IPS-NIHi7 (cell line): ENCODE results near the gene ANKDD1A.

Experiments used
- DNase-seq: peaks from one replicate; pipeline ENCODE4 v3.0.0; 2012; ENCODE audit warnings: mixed read lengths; ENCODE audit errors: extremely low spot score

Gene ANKDD1A

DNA sequence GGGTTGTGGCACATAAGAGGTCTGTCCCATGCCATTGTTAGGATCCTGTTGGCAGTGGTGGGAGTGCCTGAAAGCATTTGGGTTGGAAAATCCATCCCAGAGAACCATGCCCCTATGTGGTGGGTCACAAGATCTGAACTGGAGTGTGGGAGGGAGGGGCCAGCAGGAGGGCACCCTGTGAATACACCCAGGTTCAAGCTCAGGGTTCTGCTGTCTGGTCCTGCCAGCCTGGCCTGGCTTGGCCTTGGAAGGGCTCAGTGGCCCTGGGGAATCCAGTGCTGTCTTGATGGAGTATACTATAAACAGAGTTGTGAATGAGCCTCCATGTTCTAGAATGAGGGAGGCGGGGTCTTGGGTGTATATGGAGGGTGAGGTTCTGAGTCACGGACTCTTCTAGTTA lies 11.8 kb downstream of the ANKDD1A start:
- no peak for DNase-seq

DNA sequence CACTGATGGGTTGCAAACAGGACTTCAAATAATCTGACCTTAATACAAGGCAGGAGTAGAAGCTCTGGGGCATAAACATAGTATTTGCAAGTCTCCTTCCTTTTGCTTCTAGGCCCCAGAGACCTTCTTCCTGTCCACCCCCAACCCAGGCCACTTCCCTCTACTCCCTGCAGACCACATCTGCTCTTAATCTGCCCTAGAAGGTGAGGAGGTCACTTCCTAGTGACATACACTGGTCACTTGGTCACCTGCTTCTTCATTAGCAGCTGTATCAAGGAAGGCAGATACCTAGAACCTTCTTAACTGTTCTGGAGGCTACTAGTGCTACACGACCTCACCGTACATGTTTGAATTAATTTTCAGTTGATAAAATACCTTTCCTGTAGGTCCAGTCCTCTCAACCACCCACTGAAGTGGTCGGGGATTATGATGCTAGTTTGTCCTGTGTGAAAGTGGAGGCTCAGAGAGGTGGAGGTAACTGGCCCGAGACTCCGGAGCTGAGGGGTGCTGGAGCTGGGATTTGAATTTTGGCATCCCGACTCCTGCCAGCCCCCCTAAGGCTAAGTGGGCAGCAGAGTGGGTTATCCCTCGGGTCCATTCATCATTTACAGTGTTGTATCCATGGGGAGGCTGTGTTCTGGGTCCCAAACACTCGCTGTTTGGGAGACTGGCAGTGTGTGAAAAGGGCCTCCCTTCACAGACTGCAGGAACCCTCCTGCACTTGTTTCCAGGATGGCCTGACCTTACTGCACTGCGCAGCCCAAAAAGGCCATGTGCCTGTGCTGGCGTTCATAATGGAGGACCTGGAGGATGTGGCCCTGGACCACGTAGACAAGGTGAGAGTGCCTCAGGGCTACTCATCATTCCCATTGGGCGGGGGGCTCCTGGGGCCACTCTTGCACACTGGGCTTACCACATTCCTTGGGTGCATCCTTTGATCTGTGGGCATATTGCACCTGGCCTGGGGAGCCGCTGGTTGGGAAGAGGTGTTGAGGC lies 13.9 kb downstream of the ANKDD1A start:
- no peak for DNase-seq

DNA sequence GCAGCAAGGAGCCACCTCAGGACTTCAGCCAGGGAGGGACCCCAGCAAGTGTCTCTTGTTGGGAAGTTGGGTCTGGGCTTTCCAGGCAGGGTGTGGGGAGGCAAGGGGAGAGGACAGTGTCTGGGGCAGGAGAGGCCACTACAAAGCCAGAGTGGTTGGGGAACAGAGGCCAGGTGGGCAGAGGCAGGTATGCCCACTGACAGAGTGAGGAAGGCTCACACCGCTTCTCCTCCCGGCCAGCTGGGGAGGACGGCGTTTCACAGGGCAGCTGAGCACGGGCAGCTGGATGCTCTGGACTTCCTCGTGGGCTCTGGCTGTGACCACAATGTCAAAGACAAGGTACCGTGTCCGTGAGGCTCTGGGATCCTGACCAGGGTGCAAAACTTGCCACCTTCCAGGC lies 15.0 kb downstream of the ANKDD1A start:
- DNase-seq: no peak

DNA sequence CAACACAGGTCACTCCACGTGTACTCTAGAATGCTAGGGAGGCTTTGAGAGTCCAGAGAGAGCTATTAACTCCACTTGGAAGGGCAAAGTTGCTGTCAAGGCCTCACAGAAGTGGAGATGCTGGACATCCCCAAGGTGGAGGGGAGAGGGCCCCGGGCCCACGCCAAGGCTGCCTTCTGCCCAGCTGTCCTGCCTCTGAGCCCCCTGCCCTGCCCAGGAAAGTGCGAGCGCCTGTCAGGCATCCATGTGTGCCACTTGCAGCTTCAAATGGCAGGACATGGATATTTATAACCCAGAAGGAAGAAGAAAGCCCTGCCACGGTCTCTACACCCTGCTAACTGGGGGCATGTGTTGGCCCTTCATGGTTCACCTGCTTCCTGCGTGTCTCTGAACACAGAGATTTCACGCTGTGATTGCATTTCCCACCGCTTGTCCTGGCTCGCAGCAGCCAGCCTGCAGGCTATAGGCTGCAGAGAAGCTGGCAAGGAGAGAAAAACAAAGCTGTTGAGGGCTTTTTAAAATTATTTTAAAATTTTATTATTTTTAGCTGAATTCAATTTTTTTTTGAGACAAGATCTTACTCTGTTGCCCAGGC lies 17.0 kb downstream of the ANKDD1A start:
- DNase-seq: no peak

DNA sequence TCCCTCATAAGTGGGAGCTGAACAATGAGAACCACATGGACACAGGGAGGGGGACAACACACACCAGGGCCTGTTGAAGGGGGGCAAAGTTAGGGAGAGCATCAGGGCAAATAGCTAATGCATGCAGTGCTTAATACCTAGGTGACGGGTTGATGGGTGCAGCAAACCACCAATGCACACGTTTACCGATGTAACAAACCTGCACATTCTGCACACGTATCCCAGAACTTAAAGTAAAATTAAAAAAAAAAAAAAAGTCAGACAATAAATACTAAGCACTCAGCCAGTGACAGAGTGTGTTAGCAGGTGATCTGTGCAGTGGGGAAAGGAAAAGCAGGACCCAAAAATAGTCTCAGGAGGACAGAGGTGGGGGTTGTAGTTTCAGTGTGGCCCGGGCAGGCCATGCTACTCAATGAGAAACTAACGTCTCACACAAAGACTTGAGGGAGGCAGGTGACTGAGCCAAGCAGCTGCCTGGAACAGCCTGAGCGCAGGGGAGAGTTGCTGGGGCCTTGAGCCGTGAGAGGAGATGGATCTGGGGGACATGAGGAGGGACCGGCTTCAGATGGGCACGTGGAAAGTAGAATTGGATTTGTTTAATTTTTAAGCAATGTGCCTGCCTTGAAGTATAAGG lies 18.4 kb downstream of the ANKDD1A start:
- DNase-seq: no peak

DNA sequence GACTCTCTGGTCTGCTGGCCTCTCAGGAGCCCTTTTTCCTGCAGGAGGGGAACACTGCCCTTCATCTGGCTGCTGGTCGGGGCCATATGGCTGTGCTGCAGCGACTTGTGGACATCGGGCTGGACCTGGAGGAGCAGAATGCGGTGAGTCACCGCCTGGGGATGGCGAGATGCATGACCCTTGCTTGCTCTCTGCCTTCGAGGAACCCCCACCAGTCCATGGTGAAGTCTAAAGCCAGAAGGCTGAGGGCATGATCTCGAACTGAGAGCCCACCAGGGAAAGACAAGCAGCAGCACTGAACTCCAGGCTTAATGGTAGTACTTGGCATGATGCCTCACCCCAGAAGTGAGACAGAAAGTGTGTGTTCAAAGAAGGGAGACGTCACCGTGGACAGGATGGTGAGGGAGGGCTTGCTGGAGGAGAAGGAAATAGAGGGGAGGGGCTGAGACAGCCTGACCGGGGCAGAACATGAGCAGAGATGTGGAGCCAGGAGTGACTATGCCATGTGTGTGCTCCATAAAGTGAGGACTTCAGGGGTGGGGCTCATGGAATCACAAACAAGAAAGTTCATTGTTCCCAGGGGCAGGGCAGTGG lies 19.2 kb downstream of the ANKDD1A start:
- no peak for DNase-seq

DNA sequence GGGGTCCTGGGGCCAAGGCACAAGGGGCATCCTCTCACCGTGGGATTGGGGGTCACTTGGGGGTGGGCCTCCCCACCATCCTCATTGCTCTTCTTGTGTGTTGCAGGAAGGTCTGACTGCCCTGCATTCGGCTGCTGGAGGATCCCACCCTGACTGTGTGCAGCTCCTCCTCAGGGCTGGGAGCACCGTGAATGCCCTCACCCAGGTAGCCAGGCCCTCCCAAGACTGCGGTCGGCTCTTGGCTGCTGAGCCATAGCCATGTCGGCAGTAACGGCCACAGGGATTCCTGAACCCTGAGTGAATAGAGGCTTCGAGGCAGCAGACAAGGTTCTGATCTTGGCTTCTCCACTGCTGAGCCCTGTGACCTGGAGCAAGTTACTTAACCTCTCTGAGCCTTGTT lies 19.7 kb downstream of the ANKDD1A start:
- no peak for DNase-seq

DNA sequence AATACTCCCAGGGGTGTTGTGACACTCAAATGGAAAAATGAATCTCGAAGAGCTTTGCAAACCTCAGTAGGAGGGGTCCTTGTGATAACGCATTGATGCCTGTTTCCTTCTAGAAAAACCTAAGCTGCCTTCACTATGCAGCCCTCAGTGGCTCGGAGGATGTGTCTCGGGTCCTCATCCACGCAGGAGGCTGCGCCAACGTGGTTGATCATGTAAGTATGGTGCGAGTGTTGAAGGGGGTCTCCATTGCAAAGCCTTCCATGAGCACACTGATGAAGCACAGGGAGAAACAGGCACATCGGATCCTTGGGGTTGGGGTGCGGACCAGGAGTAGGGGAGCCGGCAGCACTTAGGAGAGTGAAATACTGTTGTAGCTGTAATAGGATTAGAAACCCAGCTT lies 22.3 kb downstream of the ANKDD1A start:
- DNase-seq: no peak

- peak; percentile 7 for DNase-seq
These were observed 26.5 kb downstream of the ANKDD1A start for GRCh38 chr15:64938192-64938591.

GRCh38 chr15:64942356-64942755 lies 30.7 kb downstream of the ANKDD1A start:
- DNase-seq: no peak

GRCh38 chr15:64943512-64944225 lies 32.0 kb downstream of the ANKDD1A start:
- DNase-seq: no peak

GRCh38 chr15:64944961-64945360 lies 33.3 kb downstream of the ANKDD1A start:
- DNase-seq: no peak

- peak; percentile 50 for DNase-seq
These were observed 35.5 kb downstream of the ANKDD1A start for GRCh38 chr15:64947211-64947610.

DNA sequence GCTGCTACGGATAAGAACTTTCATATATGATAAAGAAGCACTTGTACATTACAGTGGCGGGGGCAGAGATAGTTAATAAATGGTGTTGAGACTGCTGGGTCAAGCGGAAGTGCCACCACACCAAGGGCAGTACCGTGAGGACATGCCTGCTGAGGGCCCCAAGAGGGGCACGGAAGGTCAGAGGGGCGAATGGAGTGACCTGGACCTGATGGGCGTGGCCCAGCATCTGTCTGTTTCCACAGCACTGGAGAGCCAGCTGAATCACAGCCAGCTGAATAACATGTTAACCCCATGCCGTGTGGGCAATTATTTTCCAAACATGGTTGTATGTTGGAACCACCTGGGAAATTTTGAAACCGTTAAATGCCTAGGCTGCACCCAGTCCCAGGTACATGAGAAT lies 37.2 kb downstream of the ANKDD1A start:
- no peak for DNase-seq

- no peak for DNase-seq
These were observed 37.9 kb downstream of the ANKDD1A start for GRCh38 chr15:64949383-64950186.

DNA sequence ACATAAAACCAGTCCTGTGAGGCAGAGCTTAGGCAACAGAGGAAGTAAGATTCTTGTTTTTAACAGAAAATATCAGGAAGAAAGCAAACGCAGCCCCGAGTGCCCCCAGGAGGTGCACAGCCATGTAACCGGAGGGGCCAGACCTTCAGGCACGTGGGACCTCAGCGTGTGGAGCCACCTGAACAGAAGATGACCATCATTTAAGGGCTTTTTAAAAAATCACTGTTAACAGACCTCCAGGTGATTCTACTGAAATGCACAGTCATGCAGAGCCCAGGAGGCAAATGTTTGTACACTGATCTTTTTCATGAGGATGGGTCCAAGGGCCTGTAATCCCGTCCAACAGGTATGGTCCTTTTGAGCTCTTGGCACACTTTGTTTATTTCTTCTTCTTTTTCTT lies 39.2 kb downstream of the ANKDD1A start:
- no peak for DNase-seq

DNA sequence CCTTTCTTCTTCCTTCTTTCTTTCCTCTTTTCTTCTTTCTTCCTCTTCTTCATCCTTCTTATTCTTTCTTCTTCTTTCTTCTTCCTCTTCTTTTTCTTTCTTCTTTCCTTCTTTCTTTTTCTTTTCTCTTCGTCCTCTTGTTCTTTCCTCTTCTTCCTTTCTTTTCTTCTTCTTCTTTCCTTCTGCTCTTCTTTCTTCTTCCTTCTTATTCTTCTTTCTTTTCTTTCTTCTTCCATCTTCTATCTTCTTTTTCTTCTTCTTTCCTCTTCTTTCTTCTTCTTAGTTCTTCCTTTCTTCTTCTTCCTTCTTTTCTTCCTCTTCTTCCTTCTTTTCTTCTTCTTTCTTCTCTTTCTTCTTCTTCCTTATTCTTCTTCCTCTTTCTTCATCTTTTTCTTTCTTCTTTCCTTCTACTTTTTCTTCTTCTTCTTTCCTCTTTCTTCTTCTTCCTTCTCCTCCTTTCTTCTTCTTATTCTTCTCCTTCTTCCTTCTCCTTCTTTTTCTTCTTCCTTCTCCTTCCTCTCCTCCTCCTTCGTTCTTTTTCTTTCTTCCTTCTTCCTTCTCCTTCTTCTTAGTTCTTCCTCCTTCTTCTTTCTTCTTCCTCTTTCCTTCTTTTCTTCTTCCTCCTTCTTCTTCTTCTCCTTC lies 40.2 kb downstream of the ANKDD1A start:
- DNase-seq: no peak

- DNase-seq: no peak
These were observed 42.7 kb downstream of the ANKDD1A start for GRCh38 chr15:64954395-64954794.

DNA sequence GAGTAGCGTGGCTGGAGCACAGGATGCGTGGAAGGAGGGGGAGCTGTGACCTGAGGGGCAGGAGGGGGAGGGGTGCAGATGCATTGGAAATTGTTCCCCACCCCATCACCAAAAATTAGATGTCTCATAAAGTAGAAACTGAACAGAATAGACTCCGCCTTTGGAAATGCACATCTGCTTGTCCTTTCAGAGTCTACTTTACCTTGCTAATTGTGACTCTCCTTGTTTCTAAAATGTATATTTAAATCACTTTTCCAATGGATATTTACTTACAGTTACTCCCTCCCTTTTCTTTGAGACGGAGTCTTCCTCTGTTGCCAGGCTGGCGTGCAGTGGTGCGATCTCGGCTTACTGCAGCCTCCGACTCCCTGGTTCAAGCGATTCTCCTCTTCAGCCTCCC lies 47.4 kb downstream of the ANKDD1A start:
- no peak for DNase-seq

DNA sequence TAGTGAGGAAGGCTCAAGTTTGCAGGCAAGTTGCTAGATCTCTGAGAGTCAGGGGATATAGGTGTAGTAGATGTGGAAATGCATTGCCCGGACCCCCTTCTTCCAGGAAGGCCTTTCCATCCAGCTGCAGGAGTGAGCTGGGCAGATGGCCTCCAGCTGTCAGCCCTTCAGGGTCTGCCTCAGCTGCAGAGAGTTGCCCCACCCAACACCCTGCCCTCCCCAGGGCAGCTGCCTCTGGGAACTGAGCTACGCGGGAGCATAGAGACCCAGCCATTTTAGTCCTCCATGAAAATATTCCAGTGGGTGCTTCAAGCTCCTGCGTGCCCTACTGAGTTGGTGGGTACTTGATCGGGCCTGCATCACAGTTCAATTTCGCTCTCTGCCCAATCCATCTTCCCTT lies 48.5 kb downstream of the ANKDD1A start:
- no peak for DNase-seq
